ENCODE data around the gene WRAP73.
A peak's percentile ranks its signal among the peaks of the same experiment; 100 is the strongest.
"Not testable (repeated sequence)": the region's sequence is repeated elsewhere in the genome, so short reads cannot be mapped to it uniquely, and the experiment has no call there.

WRAP73 gene

GRCh38 chr1:3594706-3595377 is 55.1 kb downstream of the WRAP73 start:
- no peak for DNase-seq

DNA sequence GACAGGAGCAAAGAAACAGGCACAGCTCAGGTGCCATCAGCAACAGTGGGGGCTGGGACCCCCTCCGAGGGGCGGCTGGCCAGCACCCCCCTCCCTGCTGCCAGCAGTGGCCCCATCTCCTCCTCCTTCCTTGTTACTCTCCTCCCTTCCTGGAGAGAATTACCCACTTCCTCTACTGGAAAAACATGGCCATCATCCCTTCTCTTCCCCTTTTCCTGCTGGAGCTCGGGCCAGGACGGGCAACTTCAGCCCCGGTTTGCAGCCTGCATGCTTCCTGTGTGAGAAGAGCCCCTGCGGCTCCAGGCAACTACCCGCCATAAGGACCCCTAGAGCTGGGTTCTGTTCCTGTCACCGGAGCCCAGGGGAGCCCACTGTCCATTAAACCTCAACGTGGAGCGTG is 56.2 kb downstream of the WRAP73 start:
- DNase-seq = no peak

DNA sequence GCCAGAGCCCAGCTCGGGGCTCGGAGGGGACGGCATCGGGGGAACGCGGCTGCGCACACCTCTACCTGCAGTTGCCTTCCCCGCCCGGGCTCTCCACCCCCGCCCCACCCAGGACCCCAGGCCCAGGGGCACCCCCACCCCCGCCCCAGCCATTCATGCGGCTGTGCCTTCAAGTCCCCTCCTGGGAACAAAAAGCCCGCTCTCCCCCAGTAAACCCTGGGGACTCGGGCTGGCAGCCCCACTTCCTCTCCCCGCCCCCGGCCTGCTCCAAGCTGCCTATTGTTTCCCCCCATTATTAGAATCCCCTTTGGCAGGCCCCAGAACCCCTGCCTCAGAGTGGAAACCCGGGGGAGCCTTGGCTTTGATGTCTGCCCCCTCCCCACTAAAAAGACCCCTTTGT is 56.6 kb downstream of the WRAP73 start:
- DNase-seq = no peak

- no peak for DNase-seq
These were observed 58.7 kb downstream of the WRAP73 start for GRCh38 chr1:3590951-3591865.

DNA sequence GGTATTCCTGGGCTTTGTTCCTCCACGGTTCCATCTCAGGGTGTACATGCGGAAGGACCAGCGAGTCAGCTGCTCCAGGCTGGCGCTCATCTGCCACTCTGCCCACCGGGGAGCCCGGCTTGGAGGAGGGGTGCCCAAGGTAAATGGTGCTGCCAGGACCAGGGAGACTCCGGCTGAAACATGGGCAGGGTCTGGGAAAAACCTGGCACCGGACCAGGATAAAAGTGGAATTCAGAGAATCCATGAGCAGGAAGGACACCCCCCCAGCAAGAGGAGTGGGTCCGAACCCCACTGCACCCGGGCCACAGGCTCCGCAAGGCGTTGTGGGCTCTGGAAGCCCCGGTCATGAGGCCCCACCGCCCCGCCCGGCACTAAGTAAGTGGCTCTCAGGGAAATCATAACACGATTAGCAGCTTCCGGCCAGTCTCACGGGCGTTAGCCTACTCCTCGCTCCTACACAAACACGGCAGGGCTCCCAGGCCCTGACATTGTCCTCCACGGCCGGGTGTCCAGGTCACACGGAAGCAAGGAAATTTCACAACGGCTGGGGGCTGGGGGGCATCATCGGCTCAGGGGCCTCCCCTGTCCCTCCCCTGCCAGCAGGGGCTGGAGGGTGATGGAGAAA is 59.7 kb downstream of the WRAP73 start:
- DNase-seq = no peak

- no peak for DNase-seq
These were observed 61.5 kb downstream of the WRAP73 start for GRCh38 chr1:3588395-3588794.

DNA sequence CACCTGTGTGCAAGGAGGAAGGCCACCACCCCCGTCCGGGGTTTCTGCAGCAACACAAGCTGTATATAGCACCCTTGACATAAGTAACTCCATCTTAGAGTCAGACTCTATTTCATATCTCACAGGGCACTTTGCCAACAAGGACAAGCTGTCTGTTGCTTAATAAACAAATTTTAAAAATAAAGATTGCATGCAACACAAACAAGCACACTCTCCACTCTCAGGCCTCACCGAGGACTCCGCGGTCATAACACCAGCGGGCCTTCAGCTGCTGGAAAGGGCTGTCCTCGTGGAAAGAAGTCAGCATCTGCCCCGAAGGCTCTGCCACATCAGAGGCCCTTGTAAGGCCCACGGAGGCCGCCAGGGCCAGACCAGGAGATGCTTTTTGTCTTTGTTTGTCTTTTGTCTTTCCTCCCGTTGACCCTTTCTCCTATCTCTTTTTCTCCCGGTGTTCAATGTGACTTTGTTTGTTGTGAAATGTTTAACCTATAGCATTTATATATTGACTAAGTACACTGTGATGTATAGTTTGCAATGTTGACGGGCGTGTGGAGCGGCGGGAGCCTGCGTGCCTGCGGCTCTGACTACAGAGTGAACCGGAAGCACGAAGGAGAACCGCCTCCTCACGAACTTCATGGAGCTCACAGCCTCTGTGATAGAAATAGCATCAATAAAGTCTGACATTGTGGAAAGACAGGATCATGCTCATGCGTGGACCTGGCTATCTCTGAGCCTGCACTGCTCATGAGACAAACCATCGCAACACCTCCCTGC is 62.7 kb downstream of the WRAP73 start:
- no peak for DNase-seq

- DNase-seq = no peak
These were observed 63.8 kb downstream of the WRAP73 start for GRCh38 chr1:3585940-3586568.

- DNase-seq = not testable (repeated sequence)
These were observed 64.5 kb downstream of the WRAP73 start for GRCh38 chr1:3585353-3585868.

- DNase-seq = peak; percentile 35
These were observed 65.0 kb downstream of the WRAP73 start for GRCh38 chr1:3584915-3585314.

GRCh38 chr1:3583751-3584150 is 66.2 kb downstream of the WRAP73 start:
- not testable (repeated sequence) for DNase-seq

DNA sequence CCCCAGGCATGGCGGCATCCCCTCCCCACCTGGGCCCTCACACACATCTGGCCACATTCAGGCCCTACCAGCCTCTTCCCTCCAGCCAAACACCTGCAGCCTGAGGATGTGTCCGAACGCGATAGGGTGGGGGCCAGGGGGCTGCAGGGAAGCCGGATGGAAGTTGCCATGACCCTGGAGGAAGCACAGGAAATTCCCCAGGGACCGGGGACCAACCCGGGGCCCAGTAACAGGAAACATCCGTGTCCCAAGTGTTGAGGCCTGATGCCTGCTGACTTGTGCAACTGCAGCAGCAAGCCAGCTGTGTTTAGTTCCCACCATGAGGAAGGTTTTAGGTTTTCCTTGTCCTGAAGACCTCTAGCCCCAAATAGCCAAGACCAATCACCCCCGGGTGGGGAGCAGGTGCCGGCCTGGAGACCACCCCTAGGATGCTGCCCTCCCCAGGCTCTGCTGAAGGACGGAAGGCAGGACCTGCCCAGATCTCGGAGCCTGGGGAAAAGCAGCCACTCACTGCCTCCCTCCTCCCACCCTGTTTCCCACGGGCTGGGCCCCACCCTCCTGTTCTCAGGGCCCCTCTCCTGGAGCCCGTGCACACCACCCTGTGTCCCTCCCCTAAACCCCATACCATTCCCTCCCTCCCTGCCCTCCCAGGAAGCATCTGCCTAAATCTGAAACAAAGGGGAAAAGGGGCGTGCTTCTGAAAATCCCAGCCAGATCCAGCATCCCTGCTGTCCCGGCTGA is 68.4 kb downstream of the WRAP73 start:
- DNase-seq = no peak

Measured in stimulated activated CD4-positive, alpha-beta T cell treated with anti-CD3 and anti-CD28 coated beads, Interleukin-4, amount 100 ng/mL, for 24 hours (primary cell).